ENCODE measurements around the gene DUS4L. TPM values are rescaled to one million over a fixed set of nuclear protein-coding genes. Genes with fewer than 3 reads are reported as not detected.

The DUS4L gene
- total and polyA plus RNA-seq, 8 donors = 4.0 to 14.5 (median 6.5) TPM; not detected in 2

DNA sequence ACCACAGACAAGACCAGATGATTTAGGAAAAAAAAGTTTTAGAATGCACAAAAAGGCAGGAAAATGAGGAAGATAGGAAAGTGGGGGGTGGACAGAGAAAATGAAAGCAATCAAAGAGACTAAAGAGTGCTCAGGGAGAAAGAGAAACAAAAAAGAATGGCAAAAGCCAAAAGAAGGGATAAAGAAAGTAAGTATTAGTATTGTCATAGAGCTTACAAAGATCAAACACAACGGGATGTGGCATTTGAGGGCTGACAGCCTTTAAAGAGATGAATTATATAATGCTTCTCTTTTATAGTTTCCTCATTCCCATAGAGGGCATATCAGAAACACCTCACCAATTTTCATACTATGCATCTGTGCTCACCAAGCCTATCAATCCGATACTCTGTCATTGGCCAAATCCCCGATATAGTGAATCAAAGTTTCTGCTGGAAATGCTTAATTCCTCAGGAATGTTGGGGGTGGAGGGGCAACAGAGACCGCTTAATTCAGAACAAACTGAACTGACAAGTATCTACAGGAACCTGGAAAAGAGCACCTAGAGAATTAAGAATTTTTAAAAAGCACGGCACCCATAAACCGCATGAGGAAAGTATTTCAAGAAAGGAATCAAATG, 2.8 kb upstream of the DUS4L start:
- TF ChIP-seq CTCF (IDR thresholded peaks at IDR 0.05) (no peak), POLR2A (IDR thresholded peaks at IDR 0.05) (no peak), POLR2AphosphoS5 (IDR thresholded peaks at IDR 0.05) (no peak)
- Histone ChIP-seq H3K27ac (peak overlapping the region in 2 of 5 donors; percentile 4 to 25), H3K4me1 (peaks cover 28 to 56% (median 48%) of the 10 kb centered on the region in 4 donors), H3K36me3 (peaks cover 0 to 19% (median 15%) of the 10 kb centered on the region in 4 donors), H3K9me3 (no peaks in the 10 kb centered on the region), H3K27me3 (no peaks in the 10 kb centered on the region), H3K4me3 (no peak overlapping the region)
- no peak for DNase-seq
- intact Hi-C loops (cut with DNase I; ENCODE audit: low total_unique reads) = no loop called here
- 75 to 87% (median 80%) methylated on average over 6 of the region's 6 CpGs for WGBS, 5 donors

- TF ChIP-seq CTCF (IDR thresholded peaks at IDR 0.05) = no peak
- no peak for TF ChIP-seq POLR2AphosphoS5 (IDR thresholded peaks at IDR 0.05)
- no peak for TF ChIP-seq EP300 (IDR thresholded peaks at IDR 0.05)
- no peak for TF ChIP-seq POLR2A (IDR thresholded peaks at IDR 0.05)
- intact Hi-C loops (cut with DNase I; ENCODE audit: low total_unique reads) = no loop called here
- Histone ChIP-seq H3K36me3 (no peaks in the 10 kb centered on the region), H3K4me1 (peaks cover 28 to 56% (median 48%) of the 10 kb centered on the region in 4 donors), H3K27me3 (no peaks in the 10 kb centered on the region), H3K27ac (peak overlapping the region; percentile 91 to 98 (median 96)), H3K4me3 (peak overlapping the region; percentile 65 to 96 (median 82)), H3K9me3 (no peaks in the 10 kb centered on the region)
- DNase-seq = peak in 1 of 2 donors; percentile 62
- WGBS, 5 donors = 1 to 3% (median 3%) methylated on average over 17 to 21 of the region's 21 CpGs
These were observed 543 bp upstream of the DUS4L start for GRCh38 chr7:107563081-107563774.

DNA sequence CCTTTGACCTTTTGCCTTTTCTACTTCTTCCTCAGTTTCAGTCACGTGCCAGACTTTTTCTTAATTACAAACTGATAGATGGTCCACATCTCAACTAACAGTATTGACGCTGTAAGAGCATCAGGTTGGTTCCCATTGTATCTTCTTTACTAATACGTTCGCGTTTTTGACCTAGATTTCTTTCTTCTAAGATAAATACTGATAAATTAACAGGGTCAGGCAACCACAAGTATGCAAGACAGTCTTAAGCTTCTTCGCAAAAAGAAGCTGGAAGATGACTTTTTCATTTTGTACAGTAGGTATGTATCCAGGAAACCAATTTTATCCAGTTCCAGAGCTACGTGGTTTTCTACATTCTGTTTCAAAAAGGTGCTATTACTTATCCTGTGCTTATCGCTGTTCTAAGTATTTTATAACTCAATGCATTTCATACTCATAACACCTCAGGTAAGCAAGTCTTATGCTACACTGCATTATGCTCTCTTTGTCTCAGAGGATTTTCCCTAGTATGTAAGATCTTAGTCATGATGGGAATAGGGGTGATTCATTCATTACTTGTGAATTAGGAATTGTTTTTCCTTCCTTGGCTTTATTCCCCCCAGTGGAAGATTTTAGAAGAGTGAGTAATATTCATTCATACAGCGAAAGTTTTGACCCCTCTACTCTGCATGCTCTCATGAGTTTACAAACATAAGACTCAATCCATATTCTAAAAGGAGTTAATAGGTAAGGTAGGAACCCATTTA, 955 bp downstream of the DUS4L start:
- peaks cover 28 to 50% (median 46%) of the 10 kb centered on the region in 4 donors for H3K4me1 ChIP-seq
- H3K36me3 ChIP-seq = peaks cover 0 to under 1% (median 0%) of the 10 kb centered on the region in 4 donors
- no peak for DNase-seq
- peak overlapping the region; percentile 65 to 96 (median 82) for H3K4me3 ChIP-seq
- TF ChIP-seq EP300 (IDR thresholded peaks at IDR 0.05) = no peak
- TF ChIP-seq POLR2AphosphoS5 (IDR thresholded peaks at IDR 0.05) = no peak
- TF ChIP-seq CTCF (IDR thresholded peaks at IDR 0.05) = no peak
- TF ChIP-seq POLR2A (IDR thresholded peaks at IDR 0.05) = no peak
- 33 to 43% (median 34%) methylated on average over 9 of the region's 9 CpGs for WGBS, 5 donors
- H3K9me3 ChIP-seq = no peaks in the 10 kb centered on the region
- no peaks in the 10 kb centered on the region for H3K27me3 ChIP-seq
- intact Hi-C loops (cut with DNase I; ENCODE audit: low total_unique reads) = no loop called here
- peak overlapping the region in 4 of 5 donors; percentile 91 to 98 (median 94) for H3K27ac ChIP-seq

- H3K9me3 ChIP-seq = no peaks in the 10 kb centered on the region
- peaks cover 0 to 26% (median 23%) of the 10 kb centered on the region in 4 donors for H3K36me3 ChIP-seq
- no peak for TF ChIP-seq POLR2AphosphoS5 (IDR thresholded peaks at IDR 0.05)
- TF ChIP-seq POLR2A (IDR thresholded peaks at IDR 0.05) = no peak
- TF ChIP-seq EP300 (IDR thresholded peaks at IDR 0.05) = no peak
- no peak for TF ChIP-seq CTCF (IDR thresholded peaks at IDR 0.05)
- no peak overlapping the region for H3K4me3 ChIP-seq
- H3K4me1 ChIP-seq = peaks cover 0 to 5% (median 2%) of the 10 kb centered on the region in 4 donors
- H3K27ac ChIP-seq = no peak overlapping the region
- intact Hi-C loops (cut with DNase I; ENCODE audit: low total_unique reads) = no loop called here
- no peak for DNase-seq
- H3K27me3 ChIP-seq = no peaks in the 10 kb centered on the region
- WGBS, 5 donors = 97 to 100% (median 98%) methylated on average over 2 of the region's 2 CpGs
These were observed 6.5 kb downstream of the DUS4L start for GRCh38 chr7:107570298-107570697.
